Activated effector memory CD4-positive, alpha-beta T cell treated with anti-CD3 and anti-CD28 coated beads, Interleukin-2, amount 50 U/mL, for 16 hours (primary cell): Measurements from ENCODE around the gene CASP3.
"Not testable (repeated sequence)": the region's sequence is repeated elsewhere in the genome, so short reads cannot be mapped to it uniquely, and the experiment has no call there.

Source experiments
- DNase-seq: peaks from one replicate; pipeline ENCODE4 v3.0.0-alpha.2; 2020

Gene CASP3

DNA sequence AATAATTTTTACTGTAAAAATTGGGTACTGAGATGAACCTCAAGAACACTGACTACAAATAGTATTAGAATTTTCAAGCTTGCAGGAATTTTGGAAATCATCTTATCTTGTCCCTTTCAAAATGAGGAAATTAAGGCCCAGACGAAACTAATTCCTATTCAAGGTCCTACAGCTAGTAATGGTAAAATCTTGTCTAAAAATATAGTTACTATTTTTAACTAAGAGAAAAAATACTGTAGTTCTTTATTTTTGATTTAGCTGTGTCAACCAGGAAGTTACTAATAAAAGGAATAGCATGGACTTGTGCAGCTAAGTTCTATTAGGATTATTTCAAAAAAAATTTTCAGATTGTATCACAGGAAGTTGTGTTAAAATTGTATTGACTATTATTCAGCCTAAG lies 13.0 kb upstream of the CASP3 start:
- no peak for DNase-seq

DNA sequence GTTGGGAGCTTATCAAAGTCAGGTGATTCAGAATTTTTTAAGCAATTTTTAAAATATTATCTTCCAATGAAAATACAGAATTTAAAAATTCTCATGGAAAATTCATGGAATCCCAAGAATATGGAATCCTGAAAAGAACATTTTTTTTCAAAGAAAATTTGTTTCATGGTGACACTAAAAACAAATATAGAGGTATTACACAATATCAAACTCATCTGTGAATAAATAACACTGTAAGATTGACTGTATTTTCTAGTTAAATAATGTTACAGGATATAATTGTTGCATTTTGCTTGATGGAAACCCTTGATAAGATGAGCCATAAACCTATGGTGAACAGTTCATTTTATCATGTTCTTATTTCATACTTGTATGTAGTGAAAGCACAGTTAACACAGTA lies 11.7 kb upstream of the CASP3 start:
- DNase-seq: no peak

GRCh38 chr4:184657820-184658219 lies 8.6 kb upstream of the CASP3 start:
- DNase-seq: not testable (repeated sequence)

- DNase-seq: no peak
Measured at GRCh38 chr4:184657144-184657543, 7.9 kb upstream of the CASP3 start.

- DNase-seq: no peak
Measured at GRCh38 chr4:184655889-184656869, 6.9 kb upstream of the CASP3 start.

GRCh38 chr4:184653650-184654049 lies 4.4 kb upstream of the CASP3 start:
- no peak for DNase-seq

DNA sequence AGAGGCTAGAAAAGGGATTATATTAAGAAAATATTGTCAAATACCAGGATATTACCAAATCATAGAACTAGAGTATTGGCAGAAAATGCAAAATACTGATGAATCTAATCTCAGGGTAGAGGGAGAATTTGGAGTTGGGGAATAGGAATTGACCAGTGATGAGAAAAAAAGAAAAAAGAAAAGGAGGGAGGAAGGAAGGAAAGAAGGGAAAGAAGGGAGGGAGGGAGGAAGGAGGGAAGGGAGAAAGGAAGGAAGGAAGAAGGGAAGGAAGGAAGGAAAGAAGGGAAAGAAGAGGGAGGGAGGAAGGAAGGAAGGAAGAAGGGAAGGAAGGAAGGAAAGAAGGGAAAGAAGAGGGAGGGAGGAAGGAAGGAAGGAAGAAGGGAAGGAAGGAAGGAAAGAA lies 3.4 kb upstream of the CASP3 start:
- not testable (repeated sequence) for DNase-seq

DNA sequence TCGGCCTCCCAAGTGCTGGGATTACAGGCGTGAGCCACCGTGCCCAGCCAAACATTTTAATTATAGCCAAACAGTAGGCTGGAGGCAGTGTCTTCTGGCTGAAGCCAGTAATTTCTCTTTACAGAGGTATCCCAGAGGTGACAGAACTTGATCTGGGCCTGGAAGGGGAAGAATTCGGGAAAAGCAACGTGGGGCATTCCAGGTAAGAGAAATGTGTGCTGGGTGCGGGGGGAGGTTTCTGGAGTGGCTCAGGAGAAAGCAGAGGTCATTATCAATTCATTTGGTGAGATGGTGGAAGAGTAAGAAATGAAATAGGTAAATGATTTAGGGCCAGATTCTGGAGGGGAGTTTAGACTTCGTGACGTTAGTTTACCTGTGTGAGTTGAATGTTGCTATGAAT lies 2.7 kb upstream of the CASP3 start:
- DNase-seq: no peak

- no peak for DNase-seq
Measured at GRCh38 chr4:184649971-184650855, 966 bp upstream of the CASP3 start.

- DNase-seq: peak; percentile 82
Measured at GRCh38 chr4:184648313-184649025, 778 bp downstream of the CASP3 start.

- no peak for DNase-seq
Measured at GRCh38 chr4:184648054-184648312, 1.3 kb downstream of the CASP3 start.

DNA sequence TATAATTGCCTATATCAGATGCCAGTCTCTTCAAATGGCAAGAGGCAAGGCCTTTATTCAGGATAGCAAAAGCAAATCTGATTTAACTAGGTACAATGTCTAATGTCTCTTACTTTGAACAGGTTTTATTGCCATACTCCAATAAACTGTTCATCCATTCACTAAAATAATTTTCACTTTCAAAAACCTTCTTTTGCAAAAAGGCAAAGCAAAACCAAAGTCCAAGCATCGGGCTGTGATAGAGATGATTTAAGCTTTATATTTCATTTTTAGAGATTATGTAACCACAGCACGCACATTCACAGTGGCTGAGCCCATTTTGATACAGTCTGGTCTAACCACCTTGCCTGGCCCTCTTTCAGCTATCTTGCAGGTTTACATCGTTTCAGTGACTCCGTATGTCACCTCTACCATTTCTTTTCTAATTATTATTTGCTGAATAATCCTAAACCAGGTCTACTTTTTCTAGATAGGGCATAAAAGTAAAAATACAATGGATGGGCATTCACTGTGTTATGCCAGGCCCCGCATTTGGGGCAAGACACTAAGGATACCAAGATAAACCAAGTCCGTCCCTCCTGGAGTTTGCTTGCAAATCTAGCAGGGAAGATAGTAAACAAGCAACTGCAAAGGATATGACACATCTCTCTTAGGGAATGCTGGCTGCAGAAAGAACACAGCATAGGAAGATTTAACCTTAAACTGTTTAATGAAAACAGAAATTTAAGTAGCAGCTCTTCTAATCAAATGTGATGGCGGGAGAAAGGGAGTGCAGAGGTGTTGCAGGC lies 1.8 kb downstream of the CASP3 start:
- DNase-seq: no peak

- no peak for DNase-seq
Measured at GRCh38 chr4:184645904-184646610, 3.2 kb downstream of the CASP3 start.

DNA sequence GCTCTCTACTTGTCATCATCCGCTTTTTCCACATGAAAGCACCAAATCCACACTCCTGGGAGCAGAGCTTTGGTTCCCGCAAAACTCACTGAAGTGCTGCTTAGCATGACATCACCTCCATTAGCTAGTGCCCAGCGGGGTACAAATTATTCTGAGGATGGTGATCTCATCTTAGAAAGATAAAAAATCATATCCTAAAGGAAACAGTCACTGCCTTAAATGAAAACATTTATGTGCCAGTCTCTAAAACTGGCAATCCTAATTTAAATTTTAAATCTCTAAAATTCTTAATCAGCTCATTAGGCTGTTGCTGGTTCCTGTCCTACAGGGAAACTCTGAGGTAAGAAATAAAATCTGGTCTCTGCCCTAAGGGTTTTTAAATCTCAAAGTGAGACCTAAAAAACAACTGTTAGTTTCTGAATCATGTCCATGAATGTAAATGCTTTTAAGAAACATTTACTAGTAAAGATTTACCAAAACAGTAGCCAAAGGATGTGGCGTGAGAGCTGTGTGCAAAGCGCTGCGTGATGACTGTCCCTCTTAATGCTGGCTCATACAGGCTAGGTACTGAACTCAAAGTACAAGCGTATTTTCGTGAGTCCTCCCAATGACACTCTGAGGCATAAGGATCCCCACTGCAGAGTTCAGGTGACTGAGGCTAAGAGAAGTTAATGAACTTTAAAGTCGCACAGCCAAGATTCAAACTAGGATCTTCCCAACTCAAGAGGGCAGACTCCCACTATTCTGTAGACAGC lies 4.5 kb downstream of the CASP3 start:
- no peak for DNase-seq

DNA sequence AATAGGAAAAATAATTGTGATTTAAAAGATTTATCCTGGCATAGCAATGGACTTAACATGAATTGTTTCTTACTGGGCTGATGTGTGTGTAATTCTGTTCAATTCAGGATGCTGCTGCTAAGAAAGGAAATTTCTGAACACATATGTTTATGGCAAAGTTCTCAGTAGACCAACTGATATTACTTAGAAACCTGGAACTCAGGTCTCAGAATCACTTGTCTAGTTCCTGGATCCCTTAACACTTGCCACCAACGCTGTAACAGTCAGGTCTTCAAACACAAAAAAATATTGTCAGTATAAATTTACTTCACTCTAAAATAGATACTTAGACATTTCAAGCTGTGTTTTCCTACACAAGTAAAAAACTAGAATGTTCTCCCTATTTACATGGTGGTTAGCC lies 5.5 kb downstream of the CASP3 start:
- no peak for DNase-seq

GRCh38 chr4:184641451-184641850 lies 7.8 kb downstream of the CASP3 start:
- DNase-seq: no peak

GRCh38 chr4:184641022-184641421 lies 8.2 kb downstream of the CASP3 start:
- no peak for DNase-seq

DNA sequence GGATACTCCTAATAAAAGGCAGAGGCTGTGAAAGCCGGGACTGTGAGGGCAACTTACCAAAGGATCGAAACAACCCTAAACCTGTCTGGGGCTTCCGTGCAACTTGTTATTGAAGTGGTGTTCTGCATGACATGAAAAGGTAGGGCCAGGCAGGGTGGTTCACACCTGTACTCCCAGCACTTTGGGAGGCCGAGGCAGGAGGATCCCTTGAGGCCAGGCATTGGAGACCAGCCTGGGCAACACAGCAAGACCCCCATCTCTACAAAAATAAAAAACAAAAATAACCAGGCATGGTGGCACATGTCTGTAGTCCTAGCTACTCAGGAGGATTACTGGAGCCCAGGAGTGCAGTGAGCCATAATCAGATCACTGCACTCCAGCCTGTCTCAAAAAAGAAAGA lies 12.3 kb downstream of the CASP3 start:
- no peak for DNase-seq

GRCh38 chr4:184636144-184636543 lies 13.1 kb downstream of the CASP3 start:
- DNase-seq: no peak

DNA sequence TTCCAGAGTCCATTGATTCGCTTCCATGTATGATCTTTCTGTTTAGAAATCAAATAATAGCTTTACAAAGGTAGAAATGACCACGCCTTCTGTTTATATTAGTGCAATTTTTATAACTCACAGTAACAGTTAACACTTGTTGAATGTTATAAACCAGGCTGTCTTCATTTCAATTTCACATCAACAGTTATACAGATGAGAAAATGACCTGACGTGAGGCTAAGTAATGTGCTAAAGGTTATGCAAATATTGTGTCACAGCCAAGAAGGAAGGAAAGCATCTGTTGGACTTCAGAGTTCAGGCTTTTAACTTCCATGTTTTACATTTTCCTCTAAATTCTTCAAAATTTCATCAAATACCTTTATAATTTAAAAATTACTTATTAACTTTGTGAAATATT lies 13.9 kb downstream of the CASP3 start:
- DNase-seq: no peak

GRCh38 chr4:184632842-184633241 lies 16.4 kb downstream of the CASP3 start:
- no peak for DNase-seq
